Right lobe of liver (tissue), 6 donors: ENCODE results near the gene PRRX1. TPM values are rescaled to one million over a fixed set of nuclear protein-coding genes. Genes with fewer than 3 reads are reported as not detected.

ENCODE experiments used
- ATAC-seq, 4 donors: fragments of 200-7000 bp; cut with Tn5 transposase; one replicate each; pipeline ENCODE4 v1.9.1; 2020; ENCODE audit warnings: mild to moderate bottlenecking in 4 of 4, moderate library complexity in 4 of 4
- DNase-seq, 3 donors: peaks; one replicate each; pipeline ENCODE4 v3.0.0-alpha.2; 2020
- H3K27ac ChIP-seq, 3 donors: fragments of 200-600 bp; one replicate each; pipeline ENCODE4 v1.8.0; 2022
- H3K27me3 ChIP-seq, 2 donors: fragments of 200-600 bp; one replicate each; pipeline ENCODE4 v1.8.0; 2022
- H3K36me3 ChIP-seq, 4 donors: fragments of 200-600 bp; sonication (generic) in 1 of 4; one replicate each; pipeline versions ENCODE4 v1.5.1 to v1.8.0; 2017 to 2022; ENCODE audit warnings: control low read depth in 1 of 4
- H3K4me1 ChIP-seq, 4 donors: fragments of 200-600 bp; sonication (generic) in 1 of 4; one replicate each; pipeline versions ENCODE4 v1.5.1 to v1.8.0; 2017 to 2022; ENCODE audit warnings: control low read depth in 1 of 4
- H3K4me3 ChIP-seq, 3 donors: fragments of 200-600 bp; one replicate each; pipeline ENCODE4 v1.8.0; 2022
- H3K9me3 ChIP-seq, 4 donors: fragments of 200-600 bp; sonication (generic) in 1 of 4; one replicate each; pipeline versions ENCODE4 v1.5.1 to v1.8.0; 2017 to 2022; ENCODE audit warnings: control low read depth in 1 of 4
- POLR2A ChIP-seq: fragments of 450-650 bp; IDR thresholded peaks from one replicate; pipeline ENCODE4 v1.6.1; 2017; ENCODE audit warnings: antibody characterized with exemption, mild to moderate bottlenecking
- WGBS: methylation state at CpG from one replicate; pipeline ENCODE4 v1.1.6; 2018; ENCODE audit warnings: low coverage, low lambda C conversion rate; ENCODE audit not compliant: insufficient coverage; ENCODE audit errors: missing lambda C conversion rate; 5-methylcytosine and 5-hydroxymethylcytosine counted together
- intact Hi-C, 2 donors: fragments of 100-400 bp; cut with DNase I; formaldehyde crosslinking; loops; one replicate each; pipeline versions ENCODE4 v1.11.2 to v1.14.1; 2022
- total RNA-seq, 6 experiments: library from RNA; depleted of rRNA in 2 of 6; stranded (reverse); fragments of >200 nt in 2 of 6; fragmentation: NEBNext Ultra II Directional in 3 of 6; extraction: Animal tissue kit (Norgen Biotek cat#: 25700) in 3 of 6; gene quantifications; one replicate each; pipeline versions ENCODE4 v1.1.0 to v1.2.4, GENCODE V29; 2016 to 2023
- TF ChIP-seq, protein P1 (sequence below), 4 donors: fragments of 200-600 bp in 3 of 4; fragments of 450-650 bp in 1 of 4; IDR thresholded peaks; one replicate each; pipeline versions ENCODE4 v1.5.1 to v1.8.0; 2016 to 2022; ENCODE audit warnings: antibody characterized with exemption in 4 of 4, mild to moderate bottlenecking in 2 of 4
- donor health status: DM: no; HTN: yes; CAD: no.
- donor health status: DM: no; HTN: no; CAD: no.
- donor health status: DM: no; HTN: no; CAD: no.
- donor health status: DM: no; HTN: yes; CAD: no.
- donor health status: DM: no; HTN: yes; CAD: no.

The PRRX1 gene
- total RNA-seq, 6 experiments from 2014 or later: 0.05 to 0.55 (median 0.18) TPM

DNA sequence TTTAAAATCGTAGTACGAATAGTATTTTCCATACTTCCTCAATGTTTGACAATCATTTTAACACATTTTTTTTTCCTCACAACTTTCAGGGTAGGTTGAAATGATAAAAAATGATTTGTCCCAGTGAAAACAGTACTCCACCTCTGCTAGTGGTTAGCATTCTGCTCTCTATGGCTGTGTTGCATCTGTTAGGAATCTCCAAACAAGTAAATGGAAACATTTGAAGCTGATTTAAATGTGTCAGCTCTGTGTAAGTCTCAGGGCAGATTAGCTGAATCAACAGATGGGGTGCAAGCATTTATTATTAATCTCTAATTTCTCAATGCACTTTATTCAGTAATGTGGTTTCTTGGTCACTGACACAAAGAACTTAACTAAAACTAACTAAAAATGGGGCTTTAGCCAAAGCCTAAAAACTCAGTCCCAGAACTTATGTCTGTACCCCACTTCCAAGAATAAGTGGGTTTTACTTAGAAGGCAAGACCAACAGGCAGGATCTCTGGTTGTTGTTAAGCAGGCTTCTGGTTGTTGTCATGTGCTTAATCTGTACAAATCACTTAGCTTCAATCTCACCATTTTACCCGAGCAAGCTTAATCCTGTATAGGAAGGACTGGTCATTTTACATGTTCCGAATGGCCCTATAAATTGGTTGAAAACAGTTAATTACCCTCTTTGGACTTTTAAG is 67.8 kb downstream of the PRRX1 start:
- 65% methylated on average over 4 of the region's 4 CpGs for WGBS
- Histone ChIP-seq H3K27ac (no peak overlapping the region), H3K4me3 (no peak overlapping the region), H3K36me3 (no peaks in the 10 kb centered on the region), H3K9me3 (no peaks in the 10 kb centered on the region), H3K27me3 (no peaks in the 10 kb centered on the region), H3K4me1 (no peaks in the 10 kb centered on the region)
- intact Hi-C loops: no loop called here
- TF ChIP-seq POLR2A: no peak
- TF ChIP-seq, protein P1, sequence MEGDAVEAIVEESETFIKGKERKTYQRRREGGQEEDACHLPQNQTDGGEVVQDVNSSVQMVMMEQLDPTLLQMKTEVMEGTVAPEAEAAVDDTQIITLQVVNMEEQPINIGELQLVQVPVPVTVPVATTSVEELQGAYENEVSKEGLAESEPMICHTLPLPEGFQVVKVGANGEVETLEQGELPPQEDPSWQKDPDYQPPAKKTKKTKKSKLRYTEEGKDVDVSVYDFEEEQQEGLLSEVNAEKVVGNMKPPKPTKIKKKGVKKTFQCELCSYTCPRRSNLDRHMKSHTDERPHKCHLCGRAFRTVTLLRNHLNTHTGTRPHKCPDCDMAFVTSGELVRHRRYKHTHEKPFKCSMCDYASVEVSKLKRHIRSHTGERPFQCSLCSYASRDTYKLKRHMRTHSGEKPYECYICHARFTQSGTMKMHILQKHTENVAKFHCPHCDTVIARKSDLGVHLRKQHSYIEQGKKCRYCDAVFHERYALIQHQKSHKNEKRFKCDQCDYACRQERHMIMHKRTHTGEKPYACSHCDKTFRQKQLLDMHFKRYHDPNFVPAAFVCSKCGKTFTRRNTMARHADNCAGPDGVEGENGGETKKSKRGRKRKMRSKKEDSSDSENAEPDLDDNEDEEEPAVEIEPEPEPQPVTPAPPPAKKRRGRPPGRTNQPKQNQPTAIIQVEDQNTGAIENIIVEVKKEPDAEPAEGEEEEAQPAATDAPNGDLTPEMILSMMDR (IDR thresholded peaks at IDR 0.05): no peak
- ATAC-seq (no peak), DNase-seq (no peak)

DNA sequence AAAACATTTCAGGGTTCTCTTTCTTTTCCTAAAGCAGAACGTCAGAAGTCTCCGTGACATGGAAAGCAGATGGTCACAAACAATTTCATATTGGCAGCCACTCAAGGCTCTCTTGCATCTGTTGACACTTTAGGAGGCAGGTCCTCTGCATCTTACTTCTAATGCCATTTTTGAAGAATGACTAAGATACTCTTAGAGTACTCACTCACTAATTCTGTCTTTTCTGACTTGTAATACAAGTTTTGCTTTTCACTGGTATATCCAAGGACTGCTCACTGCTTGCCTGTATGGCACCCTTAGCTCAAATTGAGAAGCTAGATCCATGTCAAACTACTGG is 68.3 kb downstream of the PRRX1 start:
- no peak for ATAC-seq
- H3K4me3 ChIP-seq: no peak overlapping the region
- H3K27me3 ChIP-seq: no peaks in the 10 kb centered on the region
- H3K36me3 ChIP-seq: no peaks in the 10 kb centered on the region
- H3K4me1 ChIP-seq: no peaks in the 10 kb centered on the region
- intact Hi-C loops: no loop called here
- H3K27ac ChIP-seq: no peak overlapping the region
- no peaks in the 10 kb centered on the region for H3K9me3 ChIP-seq
- 42% methylated on average over 2 of the region's 2 CpGs for WGBS
- DNase-seq: no peak
- no peak for TF ChIP-seq POLR2A
- TF ChIP-seq, protein P1 (IDR thresholded peaks at IDR 0.05): no peak

DNA sequence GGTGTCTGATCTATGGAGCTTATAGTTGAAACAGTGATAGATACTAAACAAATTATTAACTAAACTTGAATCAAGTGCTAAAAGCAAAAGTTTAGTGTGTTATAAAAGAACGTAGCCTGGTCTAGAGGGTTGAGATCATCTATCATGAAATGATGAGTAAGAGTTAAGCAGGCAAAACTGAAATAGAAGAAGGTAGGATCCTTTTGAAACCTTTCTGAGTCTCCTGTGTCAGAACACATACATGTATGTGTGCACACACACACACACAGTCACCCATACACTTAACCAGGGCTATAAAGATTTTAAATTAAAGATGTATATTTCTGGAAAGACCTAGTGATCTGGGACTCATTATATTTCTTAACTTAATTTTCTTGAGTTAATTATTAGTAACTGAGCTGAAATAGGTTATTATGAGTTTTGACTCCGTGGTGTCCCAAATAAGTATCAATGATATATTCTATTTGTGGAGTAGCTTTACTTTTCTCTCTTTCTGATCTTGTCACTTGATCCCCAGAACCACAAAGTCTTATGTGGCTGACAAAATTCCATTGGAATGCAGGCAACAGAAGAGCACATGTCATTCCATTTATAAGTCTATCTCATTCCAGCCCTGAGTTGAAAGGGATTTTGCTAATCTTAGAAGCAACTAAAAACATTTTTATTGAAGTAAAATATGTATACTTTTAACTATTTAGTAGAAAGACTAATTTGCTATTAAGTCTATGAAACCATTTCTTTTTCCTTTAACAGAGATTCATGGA is 70.7 kb downstream of the PRRX1 start:
- H3K4me1 ChIP-seq: no peaks in the 10 kb centered on the region
- intact Hi-C loops: no loop called here
- no peak for DNase-seq
- TF ChIP-seq, protein P1 (IDR thresholded peaks at IDR 0.05): no peak
- TF ChIP-seq POLR2A: no peak
- ATAC-seq: no peak
- no peaks in the 10 kb centered on the region for H3K36me3 ChIP-seq
- no peak overlapping the region for H3K4me3 ChIP-seq
- H3K9me3 ChIP-seq: no peaks in the 10 kb centered on the region
- no peak overlapping the region for H3K27ac ChIP-seq
- WGBS: 43% methylated on average over 2 of the region's 2 CpGs
- no peaks in the 10 kb centered on the region for H3K27me3 ChIP-seq

DNA sequence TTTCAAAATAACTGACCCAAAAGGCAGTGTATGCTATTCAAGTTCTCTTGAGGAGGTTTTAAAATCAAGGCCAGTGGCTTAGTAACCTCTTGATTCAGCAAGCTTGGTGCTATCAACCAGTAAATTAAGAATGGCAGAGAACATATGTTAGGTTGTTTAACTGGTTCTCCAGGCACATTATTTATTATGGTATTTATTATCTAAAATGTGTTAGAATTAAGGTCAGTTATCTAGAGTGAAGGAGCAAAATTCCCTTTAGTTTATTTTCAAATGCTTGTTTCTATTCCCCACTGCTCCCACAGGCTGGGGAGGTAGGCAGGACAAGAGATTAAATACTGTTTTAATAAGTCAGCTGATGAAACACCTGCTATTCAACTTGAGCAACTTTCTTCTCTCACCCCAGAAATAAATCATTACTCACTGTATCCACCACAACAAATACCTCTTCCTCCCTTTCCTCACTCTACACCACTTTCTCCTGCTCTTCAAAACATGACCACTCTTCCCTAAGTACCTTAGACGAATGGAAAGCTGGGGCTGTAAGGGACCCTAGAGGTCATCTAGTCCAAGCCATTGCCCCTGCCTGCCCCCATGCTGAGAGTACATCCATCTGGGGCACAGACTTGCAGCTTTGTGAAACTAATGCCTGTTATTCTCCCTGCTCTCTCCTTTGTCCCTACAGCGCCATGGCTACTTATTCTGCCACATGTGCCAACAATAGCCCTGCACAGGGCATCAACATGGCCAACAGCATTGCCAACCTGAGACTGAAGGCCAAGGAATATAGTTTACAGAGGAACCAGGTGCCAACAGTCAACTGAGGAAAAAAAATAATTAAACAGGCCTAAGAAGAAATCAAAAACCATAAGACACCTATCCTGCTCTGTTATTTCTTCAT is 71.7 kb downstream of the PRRX1 start:
- WGBS: 15% methylated on average over 1 of the region's 2 CpGs
- no peak for ATAC-seq
- intact Hi-C loops: no loop called here

More for the DNA sequence above, 71.7 kb downstream of the PRRX1 start:
- TF ChIP-seq, protein P1 (IDR thresholded peaks at IDR 0.05): no peak
- no peak for TF ChIP-seq POLR2A
- Histone ChIP-seq H3K4me1 (no peaks in the 10 kb centered on the region), H3K9me3 (no peaks in the 10 kb centered on the region), H3K36me3 (no peaks in the 10 kb centered on the region), H3K4me3 (no peak overlapping the region), H3K27me3 (no peaks in the 10 kb centered on the region), H3K27ac (no peak overlapping the region)
- DNase-seq: no peak
